Naive thymus-derived CD8-positive, alpha-beta T cell (primary cell): ENCODE results near the gene CDK1. TPM values are rescaled to one million over a fixed set of nuclear protein-coding genes. Genes with fewer than 3 reads are reported as not detected.
A peak's percentile ranks its signal among the peaks of the same experiment; 100 is the strongest.

Experiments used
- ATAC-seq, 2 donors: fragments of 150-1000 bp; cut with Tn5 transposase in 1 of 2; sonication (Bioruptor Pico), chemical (Tn5 transposase) in 1 of 2; 1 replicate in 1 of 2; 2 replicates in 1 of 2; pipeline ENCODE4 v1.10.0; 2021; ENCODE audit warnings: mild to moderate bottlenecking in 2 of 2, moderate library complexity in 2 of 2
- POLR2A ChIA-PET: fragments of 350-600 bp; sonication (Branson Sonifier 250); formaldehyde crosslinking; loops from one replicate; lab custom pipeline; 2021; ENCODE audit warnings: antibody characterized with exemption; lab: Charles Lee
- DNase-seq, 10 donors: peaks; one replicate each; pipeline versions ENCODE4 v3.0.0 to v3.0.0-alpha.2; 2020 to 2022
- H3K27ac Mint-ChIP-seq, 10 donors: one replicate each; pipeline ENCODE4 v1.8.0; 2020 to 2022; ENCODE audit warnings: mild to moderate bottlenecking in 10 of 10, mixed read lengths in 10 of 10, moderate library complexity in 4 of 10, inconsistent platforms in 1 of 10
- H3K27me3 Mint-ChIP-seq, 5 donors: one replicate each; pipeline ENCODE4 v1.8.0; 2021 to 2022; ENCODE audit warnings: mixed read lengths in 5 of 5
- H3K36me3 Mint-ChIP-seq, 3 donors: one replicate each; pipeline ENCODE4 v1.8.0; 2020 to 2022; ENCODE audit warnings: mixed read lengths in 3 of 3, mild to moderate bottlenecking in 2 of 3, inconsistent platforms in 1 of 3
- H3K4me1 Mint-ChIP-seq, 4 donors: one replicate each; pipeline ENCODE4 v1.8.0; 2021 to 2022; ENCODE audit warnings: mixed read lengths in 4 of 4
- H3K4me3 Mint-ChIP-seq, 10 donors: one replicate each; pipeline ENCODE4 v1.8.0; 2020 to 2022; ENCODE audit warnings: mild to moderate bottlenecking in 10 of 10, mixed read lengths in 10 of 10, moderate library complexity in 6 of 10, inconsistent platforms in 1 of 10
- H3K9me3 Mint-ChIP-seq, 9 donors: one replicate each; pipeline ENCODE4 v1.8.0; 2020 to 2022; ENCODE audit warnings: mixed read lengths in 9 of 9, mild to moderate bottlenecking in 3 of 9, inconsistent platforms in 1 of 9, moderate library complexity in 1 of 9
- polyA plus RNA-seq, 3 donors: library from polyadenylated mRNA; unstranded; fragments of 300-500 nt; fragmentation: Illumina TruSeq; gene quantifications; one replicate each; pipeline ENCODE4 v1.2.3, GENCODE V29; 2021
- total RNA-seq, 8 experiments: library from RNA in 2 of 8; stranded (reverse) in 2 of 8; gene quantifications; one replicate each; pipeline ENCODE4 v1.2.3 and lab custom pipeline; 2021 to 2026

CDK1 gene
- total and polyA plus RNA-seq, 5 experiments from 2014 or later: 0.22 to 0.73 (median 0.44) TPM; not detected in 1

DNA sequence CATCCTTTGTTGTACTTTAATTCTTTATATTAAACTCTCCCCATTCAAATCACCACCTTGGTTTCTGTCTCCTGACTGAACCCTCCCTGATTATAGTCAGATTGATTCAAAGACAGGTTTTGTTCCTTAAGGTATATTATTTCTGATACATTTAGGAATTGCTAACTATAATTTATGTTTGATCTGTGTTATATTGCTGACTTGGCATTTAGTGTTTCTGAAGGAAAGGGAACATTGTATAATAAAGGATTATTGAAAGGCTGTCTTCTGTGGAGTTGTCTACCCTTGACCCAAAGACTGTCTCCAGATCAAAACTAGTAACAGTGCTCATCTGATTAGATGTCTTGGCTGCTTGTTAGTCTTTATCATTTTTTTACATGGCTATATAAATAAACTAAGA is 10.3 kb downstream of the CDK1 start:
- Mint-ChIP-seq H3K4me3 (no peak overlapping the region), H3K27ac (no peak overlapping the region), H3K9me3 (no peaks in the 10 kb centered on the region), H3K27me3 (no peaks in the 10 kb centered on the region), H3K4me1 (peaks cover 0 to 24% (median 0%) of the 10 kb centered on the region in 4 donors), H3K36me3 (no peaks in the 10 kb centered on the region)
- no peak for ATAC-seq
- DNase-seq: no peak
- POLR2A ChIA-PET: no interaction called here

DNA sequence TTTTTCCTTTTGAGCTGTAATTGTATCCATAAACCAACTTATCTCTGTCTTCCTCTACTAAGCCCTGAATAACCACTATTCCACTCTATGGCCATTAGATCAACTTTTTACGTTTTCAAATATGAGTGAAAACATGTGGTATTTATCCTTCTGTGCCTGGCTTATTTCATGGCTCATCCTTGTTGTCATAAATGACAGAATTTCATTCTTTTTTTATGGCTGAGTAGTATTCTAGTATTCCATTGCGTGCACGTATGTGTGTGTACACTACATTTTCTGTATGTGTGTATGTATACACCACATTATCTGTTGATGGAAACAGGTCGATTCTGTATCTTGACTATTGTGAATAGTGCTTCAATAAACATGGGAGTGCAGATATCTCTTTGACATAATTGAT is 11.1 kb downstream of the CDK1 start:
- Mint-ChIP-seq H3K27ac (peak overlapping the region in 1 of 10 donors; percentile 40), H3K36me3 (no peaks in the 10 kb centered on the region), H3K4me1 (peaks cover 0 to 21% (median 0%) of the 10 kb centered on the region in 4 donors), H3K9me3 (no peaks in the 10 kb centered on the region), H3K27me3 (no peaks in the 10 kb centered on the region), H3K4me3 (no peak overlapping the region)
- DNase-seq (no peak), ATAC-seq (no peak)
- POLR2A ChIA-PET: no interaction called here

- POLR2A ChIA-PET: no interaction called here
- Mint-ChIP-seq H3K27ac (no peak overlapping the region), H3K4me3 (no peak overlapping the region), H3K36me3 (no peaks in the 10 kb centered on the region), H3K4me1 (peaks cover 0 to 2% (median 0%) of the 10 kb centered on the region in 4 donors), H3K9me3 (no peaks in the 10 kb centered on the region), H3K27me3 (no peaks in the 10 kb centered on the region)
- DNase-seq (no peak), ATAC-seq (no peak)
Observed at GRCh38 chr10:60794953-60795352, 16.7 kb downstream of the CDK1 start.

- H3K27me3 Mint-ChIP-seq: no peaks in the 10 kb centered on the region
- H3K27ac Mint-ChIP-seq: no peak overlapping the region
- H3K36me3 Mint-ChIP-seq: no peaks in the 10 kb centered on the region
- H3K4me1 Mint-ChIP-seq: no peaks in the 10 kb centered on the region
- H3K4me3 Mint-ChIP-seq: no peak overlapping the region
- POLR2A ChIA-PET: no interaction called here
- DNase-seq: no peak
- H3K9me3 Mint-ChIP-seq: no peaks in the 10 kb centered on the region
- no peak for ATAC-seq
Observed at GRCh38 chr10:60795465-60796202, 17.4 kb downstream of the CDK1 start.

- ATAC-seq (no peak), DNase-seq (no peak)
- H3K9me3 Mint-ChIP-seq: no peaks in the 10 kb centered on the region
- H3K4me3 Mint-ChIP-seq: no peak overlapping the region
- H3K27ac Mint-ChIP-seq: no peak overlapping the region
- no peaks in the 10 kb centered on the region for H3K4me1 Mint-ChIP-seq
- no peaks in the 10 kb centered on the region for H3K36me3 Mint-ChIP-seq
- no peaks in the 10 kb centered on the region for H3K27me3 Mint-ChIP-seq
- POLR2A ChIA-PET: no interaction called here
Observed at GRCh38 chr10:60796481-60796880, 18.2 kb downstream of the CDK1 start.

GRCh38 chr10:60797200-60797599 is 18.9 kb downstream of the CDK1 start:
- no peaks in the 10 kb centered on the region for H3K27me3 Mint-ChIP-seq
- H3K4me3 Mint-ChIP-seq: no peak overlapping the region

GRCh38 chr10:60798031-60798430 is 19.8 kb downstream of the CDK1 start:
- Mint-ChIP-seq H3K27me3 (no peaks in the 10 kb centered on the region), H3K36me3 (no peaks in the 10 kb centered on the region), H3K27ac (no peak overlapping the region), H3K9me3 (no peaks in the 10 kb centered on the region), H3K4me3 (no peak overlapping the region), H3K4me1 (no peaks in the 10 kb centered on the region)
- DNase-seq (no peak), ATAC-seq (no peak)
- POLR2A ChIA-PET: no interaction called here

More at GRCh38 chr10:60797200-60797599, 18.9 kb downstream of the CDK1 start:
- ATAC-seq (no peak), DNase-seq (no peak)
- Mint-ChIP-seq H3K4me1 (no peaks in the 10 kb centered on the region), H3K27ac (no peak overlapping the region), H3K9me3 (no peaks in the 10 kb centered on the region), H3K36me3 (no peaks in the 10 kb centered on the region)
- POLR2A ChIA-PET: no interaction called here

- no peaks in the 10 kb centered on the region for H3K36me3 Mint-ChIP-seq
- H3K4me3 Mint-ChIP-seq: no peak overlapping the region
- no peak for DNase-seq
- POLR2A ChIA-PET: no interaction called here
- H3K27ac Mint-ChIP-seq: no peak overlapping the region
- H3K27me3 Mint-ChIP-seq: no peaks in the 10 kb centered on the region
- no peak for ATAC-seq
- H3K9me3 Mint-ChIP-seq: no peaks in the 10 kb centered on the region
- no peaks in the 10 kb centered on the region for H3K4me1 Mint-ChIP-seq
Observed at GRCh38 chr10:60798870-60799269, 20.6 kb downstream of the CDK1 start.

DNA sequence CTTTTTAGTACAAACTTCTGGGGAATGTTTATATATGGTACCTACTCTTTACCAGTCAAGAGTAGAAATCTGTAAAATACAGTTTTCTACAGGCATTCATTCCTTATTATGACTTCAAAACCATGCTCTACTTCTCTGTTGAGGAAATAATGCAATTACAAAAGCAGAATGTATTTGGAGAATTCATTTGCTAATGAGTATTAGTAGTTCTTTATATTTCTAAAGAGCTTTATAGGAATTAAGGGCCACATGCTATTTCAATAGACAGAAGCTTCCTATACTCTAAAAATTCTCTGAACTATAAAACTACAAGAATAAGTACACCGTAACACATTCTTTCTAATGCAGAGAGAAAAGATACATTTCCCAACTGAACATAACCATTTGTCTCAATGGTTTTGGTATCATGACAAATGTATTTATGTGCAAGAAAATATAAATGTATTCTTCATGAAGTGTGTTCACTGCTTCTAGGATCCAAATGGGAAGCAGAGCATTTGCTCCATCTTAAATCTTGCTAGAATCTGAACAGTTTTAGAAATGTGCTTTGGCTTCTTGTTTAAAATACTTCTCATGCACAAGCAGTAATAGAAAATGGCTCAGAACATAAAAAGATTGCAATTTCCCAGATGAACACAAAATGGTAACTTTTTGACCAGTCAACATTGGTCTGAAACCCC is 21.8 kb downstream of the CDK1 start:
- no peaks in the 10 kb centered on the region for H3K4me1 Mint-ChIP-seq
- no peak for ATAC-seq
- H3K9me3 Mint-ChIP-seq: no peaks in the 10 kb centered on the region
- POLR2A ChIA-PET: no interaction called here
- H3K27ac Mint-ChIP-seq: no peak overlapping the region
- H3K27me3 Mint-ChIP-seq: no peaks in the 10 kb centered on the region
- DNase-seq: no peak
- no peak overlapping the region for H3K4me3 Mint-ChIP-seq
- H3K36me3 Mint-ChIP-seq: no peaks in the 10 kb centered on the region

- DNase-seq (no peak), ATAC-seq (no peak)
- Mint-ChIP-seq H3K27me3 (no peaks in the 10 kb centered on the region), H3K4me3 (no peak overlapping the region), H3K36me3 (no peaks in the 10 kb centered on the region), H3K4me1 (no peaks in the 10 kb centered on the region), H3K27ac (no peak overlapping the region), H3K9me3 (no peaks in the 10 kb centered on the region)
- POLR2A ChIA-PET: no interaction called here
Observed at GRCh38 chr10:60800918-60801317, 22.6 kb downstream of the CDK1 start.

- Mint-ChIP-seq H3K9me3 (no peaks in the 10 kb centered on the region), H3K4me3 (no peak overlapping the region), H3K27me3 (no peaks in the 10 kb centered on the region), H3K36me3 (no peaks in the 10 kb centered on the region), H3K27ac (no peak overlapping the region), H3K4me1 (no peaks in the 10 kb centered on the region)
- no peak for DNase-seq
- POLR2A ChIA-PET: no interaction called here
- ATAC-seq: no peak
Observed at GRCh38 chr10:60801522-60801921, 23.2 kb downstream of the CDK1 start.

DNA sequence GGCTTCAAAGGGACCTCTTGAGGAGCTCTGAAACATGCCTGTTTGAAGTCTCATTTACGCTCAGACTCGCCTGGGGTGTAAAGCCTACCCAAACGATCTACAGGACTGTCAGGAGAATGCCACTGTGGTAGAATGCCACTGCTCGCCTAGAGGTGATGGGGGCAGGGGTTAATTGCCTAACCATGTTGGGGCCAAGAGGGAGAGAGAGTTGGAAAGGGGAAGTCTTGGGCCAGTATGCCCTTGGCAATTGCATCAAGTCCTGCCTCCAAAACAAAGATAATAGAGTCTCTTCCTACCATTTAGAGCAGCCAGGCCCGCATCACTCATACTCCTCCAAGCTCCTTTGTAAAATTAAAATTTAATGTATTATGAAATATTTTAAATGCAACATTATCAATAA is 25.2 kb downstream of the CDK1 start:
- DNase-seq (no peak), ATAC-seq (no peak)
- POLR2A ChIA-PET: no interaction called here
- H3K36me3 Mint-ChIP-seq: no peaks in the 10 kb centered on the region
- no peak overlapping the region for H3K4me3 Mint-ChIP-seq
- H3K4me1 Mint-ChIP-seq: no peaks in the 10 kb centered on the region
- H3K27ac Mint-ChIP-seq: no peak overlapping the region
- no peaks in the 10 kb centered on the region for H3K9me3 Mint-ChIP-seq
- no peaks in the 10 kb centered on the region for H3K27me3 Mint-ChIP-seq

DNA sequence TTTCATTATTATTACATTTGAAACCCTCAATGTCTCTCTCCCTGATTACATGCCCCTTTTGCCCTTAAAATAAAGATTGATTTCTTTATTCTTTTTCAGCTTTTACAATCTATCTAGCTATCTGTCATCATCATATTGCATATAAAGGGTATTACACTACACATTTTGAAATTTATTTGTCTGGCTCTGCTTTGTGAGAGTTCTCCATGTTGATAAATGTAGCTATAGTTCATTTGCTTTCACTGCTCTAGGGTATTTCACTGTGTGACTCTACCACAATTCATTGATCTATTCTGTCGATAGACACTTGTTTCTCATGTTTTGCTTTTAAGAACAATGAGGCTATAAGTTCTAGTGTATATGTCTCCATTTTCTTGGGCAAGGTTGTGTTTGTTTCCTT is 25.6 kb downstream of the CDK1 start:
- Mint-ChIP-seq H3K4me3 (no peak overlapping the region), H3K27me3 (no peaks in the 10 kb centered on the region), H3K36me3 (no peaks in the 10 kb centered on the region), H3K27ac (no peak overlapping the region), H3K4me1 (no peaks in the 10 kb centered on the region), H3K9me3 (no peaks in the 10 kb centered on the region)
- ATAC-seq (no peak), DNase-seq (no peak)
- POLR2A ChIA-PET: no interaction called here

- H3K27me3 Mint-ChIP-seq: no peaks in the 10 kb centered on the region
- no peak overlapping the region for H3K27ac Mint-ChIP-seq
- H3K36me3 Mint-ChIP-seq: no peaks in the 10 kb centered on the region
- ATAC-seq: no peak
- no peaks in the 10 kb centered on the region for H3K4me1 Mint-ChIP-seq
- no peak overlapping the region for H3K4me3 Mint-ChIP-seq
- no peak for DNase-seq
- POLR2A ChIA-PET: no interaction called here
- no peaks in the 10 kb centered on the region for H3K9me3 Mint-ChIP-seq
Observed at GRCh38 chr10:60806921-60807320, 28.6 kb downstream of the CDK1 start.
